Liver (tissue), 9 donors: ENCODE data around the gene B4GALT5. TPM values are rescaled to one million over a fixed set of nuclear protein-coding genes. Genes with fewer than 3 reads are reported as not detected.

ENCODE experiments used
- DNase-seq: peaks from one replicate; pipeline ENCODE4 v3.0.0-alpha.2; 2017; ENCODE audit warnings: low spot score
- H3K27ac ChIP-seq, 2 donors: one replicate each; pipeline ENCODE4 v1.7.0; 2013; ENCODE audit warnings: inconsistent platforms in 2 of 2, low read length in 2 of 2, control low read depth in 1 of 2, low read depth in 1 of 2, mild to moderate bottlenecking in 1 of 2
- H3K27me3 ChIP-seq, 4 donors: one replicate each; pipeline versions ENCODE4 v1.6.1 to v1.7.0; 2013; ENCODE audit warnings: low read length in 3 of 4, inconsistent platforms in 1 of 4, mild to moderate bottlenecking in 1 of 4, moderate library complexity in 1 of 4; ENCODE audit not compliant: control insufficient read depth in 4 of 4, insufficient read depth in 4 of 4
- H3K36me3 ChIP-seq, 4 donors: one replicate each; pipeline versions ENCODE4 v1.6.1 to v1.7.0; 2013; ENCODE audit warnings: low read length in 3 of 4, mild to moderate bottlenecking in 3 of 4, low read depth in 1 of 4, moderate library complexity in 1 of 4; ENCODE audit not compliant: control insufficient read depth in 4 of 4, insufficient read depth in 3 of 4
- H3K4me1 ChIP-seq, 4 donors: one replicate each; pipeline versions ENCODE4 v1.6.1 to v1.7.0; 2013; ENCODE audit warnings: low read length in 3 of 4, mild to moderate bottlenecking in 3 of 4, moderate library complexity in 1 of 4; ENCODE audit not compliant: control insufficient read depth in 4 of 4, insufficient read depth in 4 of 4
- H3K4me3 ChIP-seq, 3 donors: one replicate each; pipeline versions ENCODE4 v1.6.1 to v1.7.0; 2013; ENCODE audit warnings: low read length in 3 of 3, control low read depth in 1 of 3, low read depth in 1 of 3, mild to moderate bottlenecking in 1 of 3
- H3K9ac ChIP-seq, 2 donors: one replicate each; pipeline ENCODE4 v1.7.0; 2013; ENCODE audit warnings: low read length in 2 of 2, mild to moderate bottlenecking in 2 of 2, moderate library complexity in 2 of 2, control low read depth in 1 of 2, low read depth in 1 of 2
- H3K9me3 ChIP-seq, 4 donors: one replicate each; pipeline versions ENCODE4 v1.6.1 to v1.7.0; 2013; ENCODE audit warnings: low read length in 3 of 4; ENCODE audit not compliant: control insufficient read depth in 4 of 4
- EGR1 ChIP-seq, 2 donors: IDR thresholded peaks; 2 replicates each; pipeline ENCODE4 v1.6.1; 2016 to 2018; ENCODE audit warnings: antibody characterized with exemption in 2 of 2, low read depth in 2 of 2
- FOXA1 ChIP-seq: IDR thresholded peaks from 2 replicates; pipeline ENCODE4 v1.6.1; 2016; ENCODE audit warnings: antibody characterized with exemption
- FOXA2 ChIP-seq: IDR thresholded peaks from 2 replicates; pipeline ENCODE4 v1.6.1; 2016; ENCODE audit warnings: antibody characterized with exemption
- GABPA ChIP-seq, 2 donors: IDR thresholded peaks in 1 of 2; conservative IDR thresholded peaks in 1 of 2; 2 replicates each; pipeline ENCODE4 v1.6.1; 2016; ENCODE audit warnings: antibody characterized with exemption in 2 of 2, mild to moderate bottlenecking in 1 of 2, moderate library complexity in 1 of 2
- HNF4A ChIP-seq, 2 donors: conservative IDR thresholded peaks; 2 replicates each; pipeline ENCODE4 v1.6.1; 2016; ENCODE audit warnings: antibody characterized with exemption in 2 of 2, mild to moderate bottlenecking in 2 of 2
- HNF4G ChIP-seq: IDR thresholded peaks from 2 replicates; pipeline ENCODE4 v1.6.1; 2016; ENCODE audit warnings: antibody characterized with exemption
- JUND ChIP-seq, 2 donors: IDR thresholded peaks; 2 replicates each; pipeline ENCODE4 v1.6.1; 2016; ENCODE audit warnings: antibody characterized with exemption in 2 of 2
- RAD21 ChIP-seq, 2 donors: IDR thresholded peaks; 2 replicates each; pipeline ENCODE4 v1.6.1; 2016; ENCODE audit warnings: antibody characterized with exemption in 2 of 2, mild to moderate bottlenecking in 2 of 2
- RXRA ChIP-seq, 2 donors: IDR thresholded peaks; 2 replicates each; pipeline ENCODE4 v1.6.1; 2017 to 2018; ENCODE audit warnings: antibody characterized with exemption in 2 of 2, mild to moderate bottlenecking in 1 of 2
- SP1 ChIP-seq: IDR thresholded peaks from 2 replicates; pipeline ENCODE4 v1.6.1; 2018; ENCODE audit warnings: antibody characterized with exemption, mild to moderate bottlenecking
- TAF1 ChIP-seq: conservative IDR thresholded peaks from 2 replicates; pipeline ENCODE4 v1.6.1; 2016; ENCODE audit warnings: antibody characterized with exemption, mild to moderate bottlenecking
- YY1 ChIP-seq: IDR thresholded peaks from 2 replicates; pipeline ENCODE4 v1.6.1; 2016; ENCODE audit warnings: antibody characterized with exemption, mild to moderate bottlenecking
- WGBS: extraction: QIAGEN DNeasy Blood & Tissue Kit; methylation state at CpG from one replicate; pipeline ENCODE4 v1.1.7; 2013; 5-methylcytosine and 5-hydroxymethylcytosine counted together
- polyA plus RNA-seq, 2 donors: library from polyadenylated mRNA; stranded (reverse) in 1 of 2; unstranded in 1 of 2; fragments of 200-250 nt in 1 of 2; fragments of >200 nt in 1 of 2; fragmentation: Nextera tagmentation in 1 of 2; extraction: Ambion mirVana in 1 of 2; gene quantifications; one replicate each; pipeline versions ENCODE4 v1.2.1 to v1.2.3, GENCODE V29; 2013 to 2015
- total RNA-seq, 2 donors: library from RNA; depleted of rRNA; stranded (reverse); fragments of >200 nt; gene quantifications; one replicate each; pipeline ENCODE4 v1.2.3, GENCODE V29; 2014
- TF ChIP-seq, protein P1 (sequence below): IDR thresholded peaks from 2 replicates; pipeline ENCODE4 v1.6.1; 2016; ENCODE audit warnings: antibody characterized with exemption
- TF ChIP-seq, protein P2 (sequence below): fragments of 150-350 bp; IDR thresholded peaks from 2 replicates; pipeline ENCODE4 v1.5.1; 2017; ENCODE audit warnings: improper control_type of control experiment, low read depth, low read length; ENCODE audit not compliant: missing input control
- TF ChIP-seq, protein P3 (sequence below): IDR thresholded peaks from 2 replicates; pipeline ENCODE4 v1.6.1; 2016; ENCODE audit warnings: antibody characterized with exemption
- TF ChIP-seq, protein P4 (sequence below): IDR thresholded peaks from 2 replicates; pipeline ENCODE4 v1.6.1; 2016; ENCODE audit warnings: antibody characterized with exemption
- donor health status: healthy.
- donor health status: healthy.
- donor health status: healthy.
- donor health status: healthy.
- donor health status: healthy.

Gene B4GALT5
- total and polyA plus RNA-seq, 4 donors = 2.0 to 28.2 (median 14.4) TPM

DNA sequence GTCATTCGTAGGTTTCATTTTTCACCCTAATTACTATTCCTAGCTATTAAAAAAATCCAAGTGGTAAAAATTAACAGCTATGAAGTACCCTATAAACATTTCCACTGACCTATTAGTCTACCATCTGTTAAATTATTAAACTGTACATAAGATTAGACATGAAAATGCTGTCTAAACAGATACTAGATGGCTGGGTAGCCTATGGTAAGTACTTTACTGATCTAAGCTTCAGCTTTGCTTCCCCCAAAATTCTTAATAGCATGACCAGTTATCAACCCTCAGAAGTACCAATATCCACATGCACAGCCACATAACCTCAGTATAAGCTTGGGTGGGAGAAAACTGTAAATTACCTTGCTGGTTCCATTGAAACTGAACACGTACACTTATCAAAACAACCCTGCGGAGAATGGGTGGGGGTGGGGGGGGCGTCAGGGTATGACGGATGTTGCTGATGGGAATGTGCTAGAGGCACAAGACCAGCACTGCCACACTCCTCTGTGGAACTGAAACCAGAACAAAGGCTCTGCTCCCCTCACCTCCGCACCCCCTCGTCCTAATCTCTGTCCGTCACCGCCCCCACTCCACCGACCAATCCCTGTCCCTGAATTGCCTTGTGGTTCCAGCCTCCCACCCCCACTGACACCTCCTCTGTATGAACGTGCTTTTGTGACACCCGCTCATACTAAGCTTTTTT is 45.3 kb downstream of the B4GALT5 start:
- Histone ChIP-seq H3K27me3 (no peaks in the 10 kb centered on the region), H3K9ac (no peak overlapping the region)
- 67% methylated on average over 12 of the region's 12 CpGs for WGBS

DNA sequence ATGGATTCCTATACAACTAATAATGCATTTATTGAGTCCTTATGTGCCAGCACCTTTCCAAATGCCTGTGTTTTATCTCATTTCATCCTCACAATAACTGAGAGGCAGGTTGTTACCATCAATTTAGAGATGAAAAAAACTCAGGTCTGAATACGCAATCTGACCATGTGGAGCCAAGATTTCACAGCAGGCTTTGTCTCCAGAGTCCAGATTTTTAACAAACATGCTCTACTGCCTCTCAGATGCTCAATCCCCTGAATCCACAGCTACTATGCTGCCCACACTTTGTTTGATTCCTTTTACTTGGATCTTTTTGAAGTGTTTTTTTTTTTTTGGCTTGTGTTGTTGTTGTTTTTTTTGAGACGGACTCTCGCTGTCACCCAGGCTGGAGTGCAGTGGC is 46.8 kb downstream of the B4GALT5 start:
- Histone ChIP-seq H3K9me3 (no peaks in the 10 kb centered on the region), H3K9ac (no peak overlapping the region), H3K4me1 (peaks cover 9 to 35% (median 17%) of the 10 kb centered on the region in 4 donors), H3K36me3 (no peaks in the 10 kb centered on the region), H3K27me3 (no peaks in the 10 kb centered on the region), H3K27ac (no peak overlapping the region), H3K4me3 (no peak overlapping the region)
- 34% methylated on average over 3 of the region's 3 CpGs for WGBS
- no peak for DNase-seq
- no peak for TF ChIP-seq SP1
- TF ChIP-seq, protein P1, sequence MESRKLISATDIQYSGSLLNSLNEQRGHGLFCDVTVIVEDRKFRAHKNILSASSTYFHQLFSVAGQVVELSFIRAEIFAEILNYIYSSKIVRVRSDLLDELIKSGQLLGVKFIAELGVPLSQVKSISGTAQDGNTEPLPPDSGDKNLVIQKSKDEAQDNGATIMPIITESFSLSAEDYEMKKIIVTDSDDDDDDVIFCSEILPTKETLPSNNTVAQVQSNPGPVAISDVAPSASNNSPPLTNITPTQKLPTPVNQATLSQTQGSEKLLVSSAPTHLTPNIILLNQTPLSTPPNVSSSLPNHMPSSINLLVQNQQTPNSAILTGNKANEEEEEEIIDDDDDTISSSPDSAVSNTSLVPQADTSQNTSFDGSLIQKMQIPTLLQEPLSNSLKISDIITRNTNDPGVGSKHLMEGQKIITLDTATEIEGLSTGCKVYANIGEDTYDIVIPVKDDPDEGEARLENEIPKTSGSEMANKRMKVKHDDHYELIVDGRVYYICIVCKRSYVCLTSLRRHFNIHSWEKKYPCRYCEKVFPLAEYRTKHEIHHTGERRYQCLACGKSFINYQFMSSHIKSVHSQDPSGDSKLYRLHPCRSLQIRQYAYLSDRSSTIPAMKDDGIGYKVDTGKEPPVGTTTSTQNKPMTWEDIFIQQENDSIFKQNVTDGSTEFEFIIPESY = no peak
- TF ChIP-seq, protein P2, sequence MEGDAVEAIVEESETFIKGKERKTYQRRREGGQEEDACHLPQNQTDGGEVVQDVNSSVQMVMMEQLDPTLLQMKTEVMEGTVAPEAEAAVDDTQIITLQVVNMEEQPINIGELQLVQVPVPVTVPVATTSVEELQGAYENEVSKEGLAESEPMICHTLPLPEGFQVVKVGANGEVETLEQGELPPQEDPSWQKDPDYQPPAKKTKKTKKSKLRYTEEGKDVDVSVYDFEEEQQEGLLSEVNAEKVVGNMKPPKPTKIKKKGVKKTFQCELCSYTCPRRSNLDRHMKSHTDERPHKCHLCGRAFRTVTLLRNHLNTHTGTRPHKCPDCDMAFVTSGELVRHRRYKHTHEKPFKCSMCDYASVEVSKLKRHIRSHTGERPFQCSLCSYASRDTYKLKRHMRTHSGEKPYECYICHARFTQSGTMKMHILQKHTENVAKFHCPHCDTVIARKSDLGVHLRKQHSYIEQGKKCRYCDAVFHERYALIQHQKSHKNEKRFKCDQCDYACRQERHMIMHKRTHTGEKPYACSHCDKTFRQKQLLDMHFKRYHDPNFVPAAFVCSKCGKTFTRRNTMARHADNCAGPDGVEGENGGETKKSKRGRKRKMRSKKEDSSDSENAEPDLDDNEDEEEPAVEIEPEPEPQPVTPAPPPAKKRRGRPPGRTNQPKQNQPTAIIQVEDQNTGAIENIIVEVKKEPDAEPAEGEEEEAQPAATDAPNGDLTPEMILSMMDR = no peak
- no peak for TF ChIP-seq HNF4G
- no peak for TF ChIP-seq RAD21 (IDR thresholded peaks at IDR 0.05)
- no peak for TF ChIP-seq TAF1
- TF ChIP-seq FOXA2 = no peak
- TF ChIP-seq, protein P3, sequence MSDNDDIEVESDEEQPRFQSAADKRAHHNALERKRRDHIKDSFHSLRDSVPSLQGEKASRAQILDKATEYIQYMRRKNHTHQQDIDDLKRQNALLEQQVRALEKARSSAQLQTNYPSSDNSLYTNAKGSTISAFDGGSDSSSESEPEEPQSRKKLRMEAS = no peak
- TF ChIP-seq, protein P4, sequence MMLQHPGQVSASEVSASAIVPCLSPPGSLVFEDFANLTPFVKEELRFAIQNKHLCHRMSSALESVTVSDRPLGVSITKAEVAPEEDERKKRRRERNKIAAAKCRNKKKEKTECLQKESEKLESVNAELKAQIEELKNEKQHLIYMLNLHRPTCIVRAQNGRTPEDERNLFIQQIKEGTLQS = no peak
- no peak for TF ChIP-seq GABPA (IDR thresholded peaks at IDR 0.05 in 1 of 2, conservative IDR thresholded peaks at IDR 0.05 in 1 of 2)
- TF ChIP-seq JUND (IDR thresholded peaks at IDR 0.05) = no peak
- TF ChIP-seq YY1 = no peak
- no peak for TF ChIP-seq FOXA1
- TF ChIP-seq HNF4A (conservative IDR thresholded peaks at IDR 0.05) = no peak
- TF ChIP-seq RXRA (IDR thresholded peaks at IDR 0.05) = no peak
- TF ChIP-seq EGR1 (IDR thresholded peaks at IDR 0.05; ENCODE audit: low read depth in 2 of 2) = no peak

More for the DNA sequence above, 45.3 kb downstream of the B4GALT5 start:
- TF ChIP-seq HNF4G (no peak), FOXA2 (no peak), EGR1 (IDR thresholded peaks at IDR 0.05; ENCODE audit: low read depth in 2 of 2) (no peak), TAF1 (no peak), SP1 (no peak), FOXA1 (no peak)
- TF ChIP-seq, protein P1 = no peak
- TF ChIP-seq, protein P4 = no peak
- TF ChIP-seq, protein P2 = no peak
- peak; percentile 66 for DNase-seq
- Histone ChIP-seq H3K36me3 (no peaks in the 10 kb centered on the region), H3K4me3 (no peak overlapping the region), H3K4me1 (peaks cover 11 to 46% (median 24%) of the 10 kb centered on the region in 4 donors), H3K9me3 (no peaks in the 10 kb centered on the region), H3K27ac (no peak overlapping the region)
